PFSK-1 (cell line): ENCODE results near the gene NEDD1. TPM values are rescaled to one million over a fixed set of nuclear protein-coding genes. Genes with fewer than 3 reads are reported as not detected.

Experiments
- FOXP2 ChIP-seq: optimal IDR thresholded peaks from 2 replicates; pipeline ENCODE3; 2011; ENCODE audit warnings: borderline replicate concordance, control low read depth, inconsistent platforms; ENCODE audit not compliant: insufficient read depth; ENCODE audit errors: extremely low read length, extremely low read depth
- POLR2AphosphoS5 ChIP-seq: IDR thresholded peaks from 2 replicates; pipeline ENCODE4 v1.6.1; 2012; ENCODE audit warnings: low read depth, mild to moderate bottlenecking, control low read depth, low read length, moderate library complexity
- REST ChIP-seq, 2 experiments: IDR thresholded peaks; 2 replicates each; pipeline versions ENCODE4 v1.6.1 to v1.8.0; 2011 to 2012; ENCODE audit warnings: low read depth in 2 of 2, low read length in 2 of 2, control low read depth in 1 of 2, inconsistent platforms in 1 of 2, mild to moderate bottlenecking in 1 of 2, moderate library complexity in 1 of 2; ENCODE audit not compliant: insufficient read depth in 1 of 2
- SIN3A ChIP-seq: IDR thresholded peaks from 2 replicates; pipeline ENCODE4 v1.6.1; 2012; ENCODE audit warnings: mild to moderate bottlenecking, low read length, moderate library complexity, borderline replicate concordance; ENCODE audit not compliant: insufficient read depth
- TAF1 ChIP-seq: IDR thresholded peaks from 2 replicates; pipeline ENCODE4 v1.6.1; 2012; ENCODE audit warnings: low read length, control low read depth, borderline replicate concordance; ENCODE audit not compliant: insufficient read depth
- polyA plus RNA-seq: library from polyadenylated mRNA; unstranded; fragments of >200 nt; gene quantifications from one replicate; pipeline ENCODE4 v1.2.1, GENCODE V29; 2012; ENCODE audit warnings: low read depth, missing spikeins; ENCODE audit not compliant: insufficient read length

NEDD1 gene
- polyA plus RNA-seq, result 6.1 TPM

DNA sequence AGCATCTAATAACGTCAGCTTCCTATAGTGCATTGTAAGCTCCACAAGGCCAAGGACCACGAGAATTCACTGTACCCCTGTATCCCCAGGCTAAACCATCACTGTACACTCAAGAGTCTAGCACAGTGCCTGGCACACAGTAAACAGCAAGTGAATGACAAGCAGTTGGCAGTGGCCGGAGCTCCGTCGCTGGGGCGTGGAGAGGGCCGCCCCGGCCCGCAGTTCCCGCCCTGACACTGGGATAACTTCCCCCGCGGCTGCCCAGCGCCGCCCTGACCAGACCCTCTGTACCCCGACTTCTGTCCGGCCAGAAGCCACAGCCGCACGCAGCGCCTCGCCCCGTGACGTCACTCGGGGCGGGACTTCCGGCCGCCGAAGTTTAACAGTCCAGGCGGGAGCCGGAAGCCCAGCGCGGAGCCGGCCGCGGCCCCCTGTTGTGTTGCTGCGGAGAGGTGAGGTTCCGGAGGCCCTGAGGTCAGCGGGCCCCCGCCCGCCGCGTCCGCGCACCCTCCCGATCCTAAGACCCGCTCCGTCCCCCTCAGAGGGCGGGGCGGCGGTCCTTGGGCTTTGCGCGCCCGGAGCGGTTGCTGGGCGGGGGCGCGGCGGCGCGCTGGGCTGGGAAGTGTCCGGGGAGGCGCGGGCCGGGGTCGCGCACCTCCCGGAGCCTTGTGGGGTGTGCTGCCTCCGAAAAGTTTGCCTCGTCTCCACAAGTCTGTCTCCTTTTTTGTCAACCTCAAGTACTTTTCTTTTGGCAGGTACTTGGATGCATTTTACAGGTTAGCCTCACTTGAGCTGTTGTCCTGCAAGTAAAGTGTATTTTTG is at the start of gene NEDD1:
Gene NEDD1 (plus strand): TSS at position 409 of the 822 bp plus-strand sequence. CDS start 2,503 bp downstream, outside the sequence.
- no peak for TF ChIP-seq REST (IDR thresholded peaks at IDR 0.05; ENCODE audit: insufficient read depth in 1 of 2, low read depth in 2 of 2, low read length in 2 of 2)
- TF ChIP-seq POLR2AphosphoS5, result peak; percentile 68
- no peak for TF ChIP-seq TAF1
- no peak for TF ChIP-seq SIN3A
- TF ChIP-seq FOXP2, result peak; percentile 61

- no peak for TF ChIP-seq SIN3A
- no peak for TF ChIP-seq POLR2AphosphoS5
- TF ChIP-seq REST (IDR thresholded peaks at IDR 0.05; ENCODE audit: insufficient read depth in 1 of 2, low read depth in 2 of 2, low read length in 2 of 2), result no peak
- no peak for TF ChIP-seq FOXP2
- TF ChIP-seq TAF1, result no peak
These were observed 48.9 kb upstream of the NEDD1 start for GRCh38 chr12:96858162-96858561.

DNA sequence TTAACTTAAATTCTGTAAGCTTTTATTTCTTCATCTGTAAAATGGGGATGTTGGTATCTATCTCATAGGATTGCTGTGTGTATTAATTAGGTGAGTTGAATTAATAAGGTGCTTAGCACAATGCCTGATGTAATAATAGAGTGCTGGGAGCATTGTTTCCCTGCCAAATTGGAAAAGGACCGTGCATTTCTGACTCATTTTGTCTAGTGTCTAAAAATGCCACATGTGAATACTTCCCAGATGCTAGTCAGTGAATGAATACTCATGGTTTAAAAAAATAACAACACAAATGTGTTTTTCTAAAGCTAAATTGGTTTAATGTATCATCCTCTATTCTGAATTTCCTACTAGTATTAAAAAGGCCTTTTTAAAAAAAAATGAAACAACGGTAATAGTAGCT is 45.4 kb upstream of the NEDD1 start:
- TF ChIP-seq POLR2AphosphoS5, result no peak
- no peak for TF ChIP-seq TAF1
- TF ChIP-seq SIN3A, result no peak
- no peak for TF ChIP-seq REST (IDR thresholded peaks at IDR 0.05; ENCODE audit: insufficient read depth in 1 of 2, low read depth in 2 of 2, low read length in 2 of 2)
- no peak for TF ChIP-seq FOXP2

DNA sequence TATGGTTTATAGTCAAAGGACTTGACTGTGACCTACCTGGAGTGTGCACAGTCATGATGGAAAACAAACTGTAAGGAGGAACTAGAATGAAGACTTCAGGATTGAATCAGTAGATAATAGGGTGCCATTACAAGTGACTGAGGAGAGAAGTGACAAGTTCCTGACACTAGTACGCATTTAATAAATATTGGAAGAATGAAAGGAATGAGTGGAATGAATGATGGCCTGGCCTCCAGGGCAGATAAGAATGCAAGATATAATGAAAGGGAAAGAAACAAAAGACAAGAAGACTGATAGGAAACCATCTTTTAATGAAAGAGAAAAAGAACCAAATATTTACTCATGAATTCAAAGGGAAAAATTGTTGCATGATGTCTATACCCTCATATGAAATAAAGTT is 44.7 kb upstream of the NEDD1 start:
- TF ChIP-seq FOXP2, result no peak
- no peak for TF ChIP-seq REST (IDR thresholded peaks at IDR 0.05; ENCODE audit: insufficient read depth in 1 of 2, low read depth in 2 of 2, low read length in 2 of 2)
- TF ChIP-seq POLR2AphosphoS5, result no peak
- TF ChIP-seq SIN3A, result no peak
- no peak for TF ChIP-seq TAF1

DNA sequence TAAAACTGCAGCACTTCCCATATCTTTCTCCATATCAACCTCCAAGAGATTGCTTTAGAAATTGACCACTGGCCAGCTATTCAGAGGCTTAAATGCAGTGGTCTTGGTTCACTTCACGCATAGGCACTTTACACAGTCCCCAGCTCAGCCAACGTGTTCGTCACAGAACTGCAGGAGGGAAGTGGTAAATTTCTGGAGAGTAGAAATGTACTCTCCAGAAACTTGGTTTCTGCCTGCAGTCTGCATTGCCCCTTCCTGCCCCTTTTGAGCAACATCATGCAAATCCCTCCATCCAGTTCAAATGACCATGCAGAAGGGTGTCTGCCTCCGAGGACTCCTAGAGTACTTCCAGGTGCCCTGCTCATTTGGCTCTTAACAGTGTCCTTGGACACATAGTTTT is 42.7 kb upstream of the NEDD1 start:
- TF ChIP-seq SIN3A (no peak), TAF1 (no peak), POLR2AphosphoS5 (no peak), FOXP2 (no peak)
